Endodermal cell (in vitro differentiated cells): ENCODE results near the gene BMP7. TPM values are rescaled to one million over a fixed set of nuclear protein-coding genes. Genes with fewer than 3 reads are reported as not detected.

Experiments used
- DNase-seq: peaks from one replicate; pipeline ENCODE4 v3.0.0-alpha.2; 2017
- H3K27ac ChIP-seq: 2 replicates; pipeline ENCODE4 v1.5.1; 2013; ENCODE audit warnings: mild to moderate bottlenecking, low read depth, low read length, moderate library complexity
- H3K27me3 ChIP-seq: 2 replicates; pipeline ENCODE4 v1.6.1; 2013; ENCODE audit warnings: mild to moderate bottlenecking, low read length, moderate library complexity; ENCODE audit not compliant: insufficient read depth, control insufficient read depth, poor library complexity, severe bottlenecking
- H3K36me3 ChIP-seq: 2 replicates; pipeline ENCODE4 v1.7.0; 2013; ENCODE audit warnings: mild to moderate bottlenecking, low read length, moderate library complexity; ENCODE audit not compliant: control insufficient read depth, insufficient read depth
- H3K4me1 ChIP-seq: one replicate; pipeline ENCODE4 v1.7.0; 2013; ENCODE audit warnings: low read length; ENCODE audit not compliant: control insufficient read depth, insufficient read depth
- H3K4me3 ChIP-seq: 2 replicates; pipeline ENCODE4 v1.5.1; 2013; ENCODE audit warnings: mild to moderate bottlenecking, low read length, moderate library complexity
- H3K9ac ChIP-seq: 2 replicates; pipeline ENCODE4 v1.6.1; 2013; ENCODE audit warnings: mild to moderate bottlenecking, low read length, moderate library complexity; ENCODE audit not compliant: poor library complexity, severe bottlenecking; ENCODE audit errors: extremely low read depth
- H3K9me3 ChIP-seq: 2 replicates; pipeline ENCODE4 v1.6.1; 2013; ENCODE audit warnings: mild to moderate bottlenecking, low read length, moderate library complexity; ENCODE audit not compliant: control insufficient read depth
- H3K27ac Mint-ChIP-seq: 2 replicates; pipeline ENCODE4 v1.8.0; 2020; ENCODE audit warnings: mixed read lengths
- H3K27me3 Mint-ChIP-seq: 2 replicates; pipeline ENCODE4 v1.8.0; 2021; ENCODE audit warnings: mild to moderate bottlenecking, mixed read lengths; ENCODE audit not compliant: insufficient read depth
- H3K36me3 Mint-ChIP-seq: 2 replicates; pipeline ENCODE4 v1.8.0; 2020; ENCODE audit warnings: low read depth, mixed read lengths
- H3K4me1 Mint-ChIP-seq: 2 replicates; pipeline ENCODE4 v1.8.0; 2020; ENCODE audit warnings: mixed read lengths
- H3K4me3 Mint-ChIP-seq: 2 replicates; pipeline ENCODE4 v1.8.0; 2020; ENCODE audit warnings: mild to moderate bottlenecking, moderate library complexity, mixed read lengths
- H3K9me3 Mint-ChIP-seq: 2 replicates; pipeline ENCODE4 v1.8.0; 2020; ENCODE audit warnings: mild to moderate bottlenecking, mixed read lengths
- WGBS, 2 experiments: methylation state at CpG; one replicate each; pipeline versions ENCODE4 v1.1.5 to v1.1.7; 2013; ENCODE audit warnings: missing lambda C conversion rate in 2 of 2, mixed read lengths in 1 of 2; ENCODE audit not compliant: insufficient coverage in 1 of 2, insufficient read length in 1 of 2; 5-methylcytosine and 5-hydroxymethylcytosine counted together
- total RNA-seq, 2 donors: library from RNA; stranded (reverse); fragmentation: NEBNext Ultra II Directional in 1 of 2; extraction: Animal tissue kit (Norgen Biotek cat#: 25700) in 1 of 2; gene quantifications; 2 replicates in 1 of 2; 3 replicates in 1 of 2; pipeline ENCODE4 v1.2.1, GENCODE V29; 2021
- TF ChIP-seq, protein P1 (sequence below): fragments of 200-600 bp; sonication (generic); conservative IDR thresholded peaks from 2 replicates; pipeline ENCODE4 v1.5.0; 2021; ENCODE audit warnings: antibody characterized with exemption, mild to moderate bottlenecking

Gene BMP7
- total RNA-seq, 2 donors from 2014 or later = 45.6 to 49.6 TPM

DNA sequence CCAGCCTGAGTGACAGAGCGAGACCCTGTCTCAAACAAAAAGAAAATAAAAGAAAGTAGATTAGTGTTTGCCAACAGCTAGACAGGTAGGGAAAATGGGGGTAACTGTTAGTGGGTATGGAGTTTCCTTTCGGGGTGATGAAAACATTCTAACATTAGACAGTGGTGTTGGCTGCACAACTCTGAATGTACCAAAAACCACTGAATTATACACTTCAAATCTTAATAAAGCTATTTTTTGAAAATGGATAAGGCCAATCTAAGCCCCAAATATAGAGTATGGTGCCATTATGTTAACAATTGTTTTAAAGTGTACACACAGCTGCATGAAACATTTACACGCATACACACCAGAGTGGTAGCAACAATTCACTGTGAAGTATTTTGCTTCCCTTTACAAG, 57.0 kb downstream of the BMP7 start:
- TF ChIP-seq, protein P1, sequence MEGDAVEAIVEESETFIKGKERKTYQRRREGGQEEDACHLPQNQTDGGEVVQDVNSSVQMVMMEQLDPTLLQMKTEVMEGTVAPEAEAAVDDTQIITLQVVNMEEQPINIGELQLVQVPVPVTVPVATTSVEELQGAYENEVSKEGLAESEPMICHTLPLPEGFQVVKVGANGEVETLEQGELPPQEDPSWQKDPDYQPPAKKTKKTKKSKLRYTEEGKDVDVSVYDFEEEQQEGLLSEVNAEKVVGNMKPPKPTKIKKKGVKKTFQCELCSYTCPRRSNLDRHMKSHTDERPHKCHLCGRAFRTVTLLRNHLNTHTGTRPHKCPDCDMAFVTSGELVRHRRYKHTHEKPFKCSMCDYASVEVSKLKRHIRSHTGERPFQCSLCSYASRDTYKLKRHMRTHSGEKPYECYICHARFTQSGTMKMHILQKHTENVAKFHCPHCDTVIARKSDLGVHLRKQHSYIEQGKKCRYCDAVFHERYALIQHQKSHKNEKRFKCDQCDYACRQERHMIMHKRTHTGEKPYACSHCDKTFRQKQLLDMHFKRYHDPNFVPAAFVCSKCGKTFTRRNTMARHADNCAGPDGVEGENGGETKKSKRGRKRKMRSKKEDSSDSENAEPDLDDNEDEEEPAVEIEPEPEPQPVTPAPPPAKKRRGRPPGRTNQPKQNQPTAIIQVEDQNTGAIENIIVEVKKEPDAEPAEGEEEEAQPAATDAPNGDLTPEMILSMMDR = no peak
- WGBS, 2 experiments = 91 to 97% methylated on average over 1 to 3 of the region's 3 CpGs

DNA sequence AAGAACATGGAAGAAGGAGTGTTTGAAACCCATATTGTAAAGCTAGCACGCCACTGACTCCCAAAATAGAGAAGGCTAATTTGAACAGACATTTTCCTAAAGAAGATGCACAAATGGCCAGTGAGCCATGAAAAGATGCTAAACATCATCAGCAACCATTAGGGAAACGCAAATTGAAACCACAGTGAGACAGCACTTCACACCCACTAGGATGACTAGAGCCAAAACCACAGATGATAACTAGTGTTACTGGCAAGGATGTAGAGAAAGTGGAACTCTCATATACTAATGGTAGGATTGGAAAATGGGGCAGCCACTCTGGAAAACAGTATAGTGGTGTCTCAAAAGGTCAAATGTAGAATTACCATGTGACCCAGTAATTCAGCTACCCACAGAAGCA, 58.2 kb downstream of the BMP7 start:
- no peak overlapping the region for H3K27ac ChIP-seq
- Mint-ChIP-seq H3K36me3 (peaks cover 46% of the 10 kb centered on the region), H3K4me3 (no peak overlapping the region), H3K27ac (no peak overlapping the region), H3K4me1 (peaks cover 17% of the 10 kb centered on the region), H3K27me3 (no peaks in the 10 kb centered on the region), H3K9me3 (peaks cover 8% of the 10 kb centered on the region)
- no peak for DNase-seq
- TF ChIP-seq, protein P1 = no peak
- peaks cover 2% of the 10 kb centered on the region for H3K4me1 ChIP-seq
- peaks cover 21% of the 10 kb centered on the region for H3K36me3 ChIP-seq
- H3K9ac ChIP-seq = no peak overlapping the region
- peaks cover 23% of the 10 kb centered on the region for H3K27me3 ChIP-seq
- no peak overlapping the region for H3K4me3 ChIP-seq
- 97 to 100% methylated on average over 2 of the region's 2 CpGs for WGBS, 2 experiments
- H3K9me3 ChIP-seq = peaks cover 5% of the 10 kb centered on the region

More for the DNA sequence above, 57.0 kb downstream of the BMP7 start:
- Histone ChIP-seq H3K36me3 (peaks cover 21% of the 10 kb centered on the region), H3K4me3 (no peak overlapping the region), H3K9me3 (peaks cover 5% of the 10 kb centered on the region), H3K4me1 (peaks cover 2% of the 10 kb centered on the region), H3K27ac (no peak overlapping the region), H3K27me3 (peaks cover 34% of the 10 kb centered on the region), H3K9ac (no peak overlapping the region)
- peaks cover 47% of the 10 kb centered on the region for H3K36me3 Mint-ChIP-seq
- H3K4me1 Mint-ChIP-seq = peaks cover 19% of the 10 kb centered on the region
- peaks cover 2% of the 10 kb centered on the region for H3K27me3 Mint-ChIP-seq
- DNase-seq = no peak
- H3K27ac Mint-ChIP-seq = no peak overlapping the region
- peaks cover 8% of the 10 kb centered on the region for H3K9me3 Mint-ChIP-seq
- H3K4me3 Mint-ChIP-seq = no peak overlapping the region

DNA sequence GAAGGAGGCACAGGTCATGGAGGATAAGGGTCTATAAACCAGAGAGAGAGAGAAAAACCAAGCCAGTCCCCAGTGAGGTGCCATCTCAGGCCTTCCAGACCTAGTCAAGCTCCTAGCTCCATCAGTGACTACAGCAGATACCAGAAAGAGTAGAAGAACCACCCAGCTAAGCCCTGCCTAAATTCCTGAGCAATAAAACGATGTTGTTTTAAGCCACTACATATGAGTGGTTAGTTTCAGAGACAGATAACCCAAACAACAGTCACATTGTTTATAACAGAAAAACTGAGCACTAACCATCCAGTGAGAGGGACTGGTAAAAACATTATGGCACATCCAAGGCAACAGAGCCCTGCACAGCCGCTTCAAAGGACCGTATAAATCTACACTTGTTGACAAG, 59.2 kb downstream of the BMP7 start:
- WGBS, 2 experiments = 89 to 94% methylated on average over 3 of the region's 3 CpGs
- Histone ChIP-seq H3K4me1 (peaks cover 2% of the 10 kb centered on the region), H3K36me3 (peaks cover 21% of the 10 kb centered on the region), H3K27ac (no peak overlapping the region), H3K27me3 (peaks cover 19% of the 10 kb centered on the region), H3K9me3 (peaks cover 5% of the 10 kb centered on the region), H3K4me3 (no peak overlapping the region), H3K9ac (no peak overlapping the region)
- Mint-ChIP-seq H3K36me3 (peaks cover 52% of the 10 kb centered on the region), H3K4me3 (no peak overlapping the region), H3K27ac (no peak overlapping the region), H3K27me3 (no peaks in the 10 kb centered on the region), H3K9me3 (peaks cover 8% of the 10 kb centered on the region), H3K4me1 (peaks cover 14% of the 10 kb centered on the region)
- DNase-seq = no peak
- TF ChIP-seq, protein P1 = no peak
